ENCODE data around the gene INHBC. TPM values are rescaled to one million over a fixed set of nuclear protein-coding genes. Genes with fewer than 3 reads are reported as not detected.
"Not testable (repeated sequence)": the region's sequence is repeated elsewhere in the genome, so short reads cannot be mapped to it uniquely, and the experiment has no call there.

The INHBC gene
- total RNA-seq, 1 experiment from 2014 or later, result not detected

- no peak overlapping the region for H3K4me2 ChIP-seq (ENCODE audit: low read length)
- ATAC-seq, result no peak
- POLR2A ChIA-PET (ENCODE audit: unreplicated experiment), result no interaction called here
- no peaks in the 10 kb centered on the region for H3K27me3 ChIP-seq (ENCODE audit: low read length)
- no peak overlapping the region for H3K9ac ChIP-seq (ENCODE audit: low read length)
- H4K20me1 ChIP-seq (ENCODE audit: low read length), result no peaks in the 10 kb centered on the region
- no peak overlapping the region for H3K27ac ChIP-seq (ENCODE audit: low read length)
- H3K36me3 ChIP-seq (ENCODE audit: low read depth, low read length), result no peaks in the 10 kb centered on the region
- intact Hi-C loops (cut with micrococcal nuclease), result no loop called here
- no peak overlapping the region for H2AFZ ChIP-seq (ENCODE audit: low read length)
- H3K4me1 ChIP-seq (ENCODE audit: insufficient read depth, low read length), result peaks cover 6% of the 10 kb centered on the region
- TF ChIP-seq EZH2phosphoT487 (IDR thresholded peaks at IDR 0.05; ENCODE audit: borderline replicate concordance, low read length) (no peak), EZH2 (IDR thresholded peaks at IDR 0.05; ENCODE audit: low read length, unreplicated experiment) (no peak)
- TF ChIP-seq, protein P1, sequence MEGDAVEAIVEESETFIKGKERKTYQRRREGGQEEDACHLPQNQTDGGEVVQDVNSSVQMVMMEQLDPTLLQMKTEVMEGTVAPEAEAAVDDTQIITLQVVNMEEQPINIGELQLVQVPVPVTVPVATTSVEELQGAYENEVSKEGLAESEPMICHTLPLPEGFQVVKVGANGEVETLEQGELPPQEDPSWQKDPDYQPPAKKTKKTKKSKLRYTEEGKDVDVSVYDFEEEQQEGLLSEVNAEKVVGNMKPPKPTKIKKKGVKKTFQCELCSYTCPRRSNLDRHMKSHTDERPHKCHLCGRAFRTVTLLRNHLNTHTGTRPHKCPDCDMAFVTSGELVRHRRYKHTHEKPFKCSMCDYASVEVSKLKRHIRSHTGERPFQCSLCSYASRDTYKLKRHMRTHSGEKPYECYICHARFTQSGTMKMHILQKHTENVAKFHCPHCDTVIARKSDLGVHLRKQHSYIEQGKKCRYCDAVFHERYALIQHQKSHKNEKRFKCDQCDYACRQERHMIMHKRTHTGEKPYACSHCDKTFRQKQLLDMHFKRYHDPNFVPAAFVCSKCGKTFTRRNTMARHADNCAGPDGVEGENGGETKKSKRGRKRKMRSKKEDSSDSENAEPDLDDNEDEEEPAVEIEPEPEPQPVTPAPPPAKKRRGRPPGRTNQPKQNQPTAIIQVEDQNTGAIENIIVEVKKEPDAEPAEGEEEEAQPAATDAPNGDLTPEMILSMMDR (conservative IDR thresholded peaks at IDR 0.05; ENCODE audit: low read depth, low read length), result no peak
- DNase-seq, result no peak
- H3K79me2 ChIP-seq (ENCODE audit: low read length), result no peaks in the 10 kb centered on the region
- H3K9me2 ChIP-seq (replicated peaks; ENCODE audit: low read length), result no peaks in the 10 kb centered on the region
- no TSS peak for BruUV-seq (replicated peaks)
- H3F3A ChIP-seq (ENCODE audit: low read length, unreplicated experiment), result no peaks in the 10 kb centered on the region
- CTCF ChIA-PET, result no interaction called here
- no peak overlapping the region for H3K4me3 ChIP-seq (ENCODE audit: low read length)
- no peaks in the 10 kb centered on the region for H3K9me3 ChIP-seq (ENCODE audit: low read length)
Measured at GRCh38 chr12:57435293-57435692, 709 bp downstream of the INHBC start.

GRCh38 chr12:57438400-57438799, 3.8 kb downstream of the INHBC start:
- CTCF ChIA-PET, result no interaction called here
- Histone ChIP-seq H3K27me3 (ENCODE audit: low read length) (no peaks in the 10 kb centered on the region), H2AFZ (ENCODE audit: low read length) (no peak overlapping the region), H3K4me1 (ENCODE audit: insufficient read depth, low read length) (no peaks in the 10 kb centered on the region), H3K36me3 (ENCODE audit: low read depth, low read length) (no peaks in the 10 kb centered on the region), H4K20me1 (ENCODE audit: low read length) (no peaks in the 10 kb centered on the region), H3K9me3 (ENCODE audit: low read length) (no peaks in the 10 kb centered on the region), H3K79me2 (ENCODE audit: low read length) (no peaks in the 10 kb centered on the region), H3K4me2 (ENCODE audit: low read length) (no peak overlapping the region), H3F3A (ENCODE audit: low read length, unreplicated experiment) (no peaks in the 10 kb centered on the region), H3K4me3 (ENCODE audit: low read length) (no peak overlapping the region), H3K9ac (ENCODE audit: low read length) (no peak overlapping the region), H3K9me2 (replicated peaks; ENCODE audit: low read length) (no peaks in the 10 kb centered on the region), H3K27ac (ENCODE audit: low read length) (no peak overlapping the region)
- ATAC-seq (no peak), DNase-seq (no peak)
- POLR2A ChIA-PET (ENCODE audit: unreplicated experiment), result no interaction called here
- intact Hi-C loops (cut with micrococcal nuclease), result no loop called here
- BruUV-seq (replicated peaks), result no TSS peak
- TF ChIP-seq EZH2 (IDR thresholded peaks at IDR 0.05; ENCODE audit: low read length, unreplicated experiment), result no peak
- TF ChIP-seq, protein P1 (conservative IDR thresholded peaks at IDR 0.05; ENCODE audit: low read depth, low read length), result no peak
- TF ChIP-seq EZH2phosphoT487 (IDR thresholded peaks at IDR 0.05; ENCODE audit: borderline replicate concordance, low read length), result no peak

GRCh38 chr12:57439762-57440266, 5.2 kb downstream of the INHBC start:
- Histone ChIP-seq H3K79me2 (ENCODE audit: low read length) (no peaks in the 10 kb centered on the region), H3K27ac (ENCODE audit: low read length) (no peak overlapping the region), H3K4me2 (ENCODE audit: low read length) (no peak overlapping the region), H3F3A (ENCODE audit: low read length, unreplicated experiment) (no peaks in the 10 kb centered on the region), H3K27me3 (ENCODE audit: low read length) (no peaks in the 10 kb centered on the region), H3K9me3 (ENCODE audit: low read length) (no peaks in the 10 kb centered on the region), H3K9me2 (replicated peaks; ENCODE audit: low read length) (no peaks in the 10 kb centered on the region), H2AFZ (ENCODE audit: low read length) (no peak overlapping the region), H4K20me1 (ENCODE audit: low read length) (no peaks in the 10 kb centered on the region), H3K4me3 (ENCODE audit: low read length) (no peak overlapping the region), H3K4me1 (ENCODE audit: insufficient read depth, low read length) (no peaks in the 10 kb centered on the region), H3K36me3 (ENCODE audit: low read depth, low read length) (no peaks in the 10 kb centered on the region), H3K9ac (ENCODE audit: low read length) (no peak overlapping the region)
- DNase-seq (no peak), ATAC-seq (no peak)
- ChIA-PET POLR2A (ENCODE audit: unreplicated experiment) (interaction anchor here (0.6 kb wide), 1 partner anchor 56 kb away, joined by 4 read pairs; no protein-coding TSS in a partner anchor), CTCF (no interaction called here)
- intact Hi-C loops (cut with micrococcal nuclease), result no loop called here
- BruUV-seq (replicated peaks), result no TSS peak
- TF ChIP-seq EZH2phosphoT487 (IDR thresholded peaks at IDR 0.05; ENCODE audit: borderline replicate concordance, low read length) (no peak), EZH2 (IDR thresholded peaks at IDR 0.05; ENCODE audit: low read length, unreplicated experiment) (no peak)
- TF ChIP-seq, protein P1 (conservative IDR thresholded peaks at IDR 0.05; ENCODE audit: low read depth, low read length), result no peak

DNA sequence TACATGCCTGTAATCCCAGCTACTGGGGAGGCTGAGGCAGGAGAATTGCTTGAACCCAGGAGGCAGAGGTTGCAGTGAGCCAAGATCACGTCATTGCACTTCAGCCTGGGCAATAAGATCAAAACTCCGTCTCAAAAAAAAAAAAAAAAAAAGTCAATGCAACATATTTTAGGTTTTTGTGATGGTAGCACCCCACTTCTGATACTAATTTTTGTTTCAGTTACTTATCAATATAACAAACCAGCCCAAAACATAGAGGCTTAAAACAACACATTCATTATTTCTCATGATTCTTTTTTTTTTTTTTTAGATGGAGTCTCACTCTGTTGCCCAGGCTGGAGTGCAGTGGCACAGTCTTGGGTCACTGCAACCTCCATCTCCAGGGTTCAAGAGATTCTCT, 6.8 kb downstream of the INHBC start:
- intact Hi-C loops (cut with micrococcal nuclease); H3K4me1 ChIP-seq (ENCODE audit: insufficient read depth, low read length); H3K9me2 ChIP-seq (replicated peaks; ENCODE audit: low read length); H3K27ac ChIP-seq (ENCODE audit: low read length); H3K9ac ChIP-seq (ENCODE audit: low read length); H3K4me2 ChIP-seq (ENCODE audit: low read length); ATAC-seq; H3F3A ChIP-seq (ENCODE audit: low read length, unreplicated experiment); H3K9me3 ChIP-seq (ENCODE audit: low read length); H3K27me3 ChIP-seq (ENCODE audit: low read length); DNase-seq; CTCF ChIA-PET; H2AFZ ChIP-seq (ENCODE audit: low read length); H3K4me3 ChIP-seq (ENCODE audit: low read length); H3K36me3 ChIP-seq (ENCODE audit: low read depth, low read length); POLR2A ChIA-PET (ENCODE audit: unreplicated experiment); H3K79me2 ChIP-seq (ENCODE audit: low read length); H4K20me1 ChIP-seq (ENCODE audit: low read length); BruUV-seq (replicated peaks): not testable (repeated sequence)

Data from PC-3 (cell line).